ENCODE data around the gene LRRC49.
A peak's percentile ranks its signal among the peaks of the same experiment; 100 is the strongest.
"Not testable (repeated sequence)": the region's sequence is repeated elsewhere in the genome, so short reads cannot be mapped to it uniquely, and the experiment has no call there.

Gene LRRC49

DNA sequence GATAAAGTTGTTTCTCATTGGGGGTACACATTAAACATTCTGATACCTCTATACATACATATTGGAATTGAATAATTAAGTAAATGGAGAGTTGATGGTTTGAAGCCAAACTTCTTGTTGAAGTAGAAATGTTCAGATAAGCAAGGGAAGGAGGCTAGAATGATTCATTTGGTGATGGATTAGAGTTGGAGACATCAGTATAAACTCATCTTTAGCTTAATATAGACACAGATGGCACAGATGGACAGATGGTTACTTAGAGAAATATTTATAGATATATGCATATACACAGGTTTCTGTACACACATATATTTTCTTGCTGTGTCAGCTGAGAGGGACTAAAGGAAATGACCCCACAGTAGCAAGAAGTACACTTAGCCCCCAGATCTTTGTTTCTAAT lies 69.5 kb downstream of the LRRC49 start:
- no peak overlapping the region for H3K4me3 ChIP-seq (ENCODE audit: low read length)
- DNase-seq (ENCODE audit: low read depth, low spot score), result no peak

GRCh38 chr15:70963199-70963598 lies 70.6 kb downstream of the LRRC49 start:
- H3K4me3 ChIP-seq (ENCODE audit: low read length), result no peak overlapping the region
- DNase-seq (ENCODE audit: low read depth, low spot score), result no peak

GRCh38 chr15:70964058-70964457 lies 71.4 kb downstream of the LRRC49 start:
- no peak for DNase-seq (ENCODE audit: low read depth, low spot score)
- no peak overlapping the region for H3K4me3 ChIP-seq (ENCODE audit: low read length)

- DNase-seq (ENCODE audit: low read depth, low spot score), result no peak
- H3K4me3 ChIP-seq (ENCODE audit: low read length), result no peak overlapping the region
Measured at GRCh38 chr15:70964686-70965085, 72.1 kb downstream of the LRRC49 start.

DNA sequence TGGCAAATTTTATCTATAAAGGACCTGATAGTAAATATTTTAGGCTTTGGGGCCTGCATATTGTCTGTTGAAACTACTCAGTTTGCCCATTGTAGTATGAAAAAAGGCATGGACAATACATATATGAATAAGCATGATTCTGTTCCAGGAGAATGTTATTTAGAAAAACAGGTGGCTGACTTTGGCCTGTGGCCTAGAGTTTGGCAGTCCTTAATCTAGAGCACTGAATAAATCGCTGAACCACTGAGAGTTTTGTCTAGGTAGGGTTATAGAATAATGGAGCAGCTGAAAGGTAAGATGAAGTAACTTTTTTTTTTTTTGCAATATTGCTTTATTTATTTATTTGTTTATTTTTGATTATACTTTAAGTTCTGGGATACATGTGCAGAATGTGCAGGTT lies 75.0 kb downstream of the LRRC49 start:
- DNase-seq (ENCODE audit: low read depth, low spot score), result no peak
- no peak overlapping the region for H3K4me3 ChIP-seq (ENCODE audit: low read length)

DNA sequence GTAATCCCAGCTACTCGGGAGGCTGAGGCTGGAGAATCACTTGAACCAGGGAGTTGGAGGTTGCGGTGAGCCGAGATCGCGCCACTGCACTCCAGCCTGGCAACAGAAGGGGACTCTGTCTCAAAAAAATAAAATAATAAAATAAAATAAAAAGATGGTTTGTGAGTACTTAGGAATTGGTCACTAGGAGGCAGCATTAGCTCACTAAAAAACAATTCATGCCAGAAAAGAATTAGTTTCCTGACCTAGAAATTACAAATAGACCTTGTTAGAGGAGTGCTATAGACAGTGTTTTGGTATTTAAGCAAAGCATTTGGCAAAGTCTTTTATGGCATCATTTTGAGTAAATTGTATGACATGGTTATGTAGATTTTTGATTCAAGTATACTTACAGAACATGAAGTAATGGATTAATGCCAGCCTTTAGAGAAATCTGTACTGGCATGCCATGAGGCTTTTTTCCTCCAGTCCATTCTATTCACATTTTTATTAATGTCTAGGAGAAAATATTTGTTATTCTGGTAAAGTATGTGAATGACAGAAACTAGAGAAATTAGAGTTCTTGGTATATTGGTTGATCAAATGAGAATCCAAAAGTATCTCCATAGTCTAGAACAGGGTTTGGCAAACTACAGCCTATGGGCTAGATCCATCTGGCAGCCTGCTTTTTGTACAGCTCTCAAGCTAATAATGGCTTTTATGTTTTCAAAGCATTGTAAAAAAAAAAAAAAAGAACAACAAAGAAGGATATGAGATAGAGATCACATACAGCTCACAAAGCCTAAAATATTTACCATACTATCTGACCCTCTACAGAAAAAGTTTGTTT lies 81.6 kb downstream of the LRRC49 start:
- DNase-seq (ENCODE audit: low read depth, low spot score), result peak; percentile 39

GRCh38 chr15:70976851-70977250 lies 84.2 kb downstream of the LRRC49 start:
- H3K4me3 ChIP-seq (ENCODE audit: low read length), result no peak overlapping the region
- DNase-seq (ENCODE audit: low read depth, low spot score), result no peak

More for the DNA sequence above, 81.6 kb downstream of the LRRC49 start:
- H3K4me3 ChIP-seq (ENCODE audit: low read length), result no peak overlapping the region

- DNase-seq (ENCODE audit: low read depth, low spot score), result no peak
- no peak overlapping the region for H3K4me3 ChIP-seq (ENCODE audit: low read length)
Measured at GRCh38 chr15:70995383-70995970, 102.9 kb downstream of the LRRC49 start.

- H3K4me3 ChIP-seq (ENCODE audit: low read length), result no peak overlapping the region
- DNase-seq (ENCODE audit: low read depth, low spot score), result no peak
Measured at GRCh38 chr15:70998319-70998718, 105.7 kb downstream of the LRRC49 start.

GRCh38 chr15:71002316-71002715 lies 109.7 kb downstream of the LRRC49 start:
- no peak for DNase-seq (ENCODE audit: low read depth, low spot score)
- no peak overlapping the region for H3K4me3 ChIP-seq (ENCODE audit: low read length)

GRCh38 chr15:71003319-71003718 lies 110.7 kb downstream of the LRRC49 start:
- DNase-seq (ENCODE audit: low read depth, low spot score), result no peak

GRCh38 chr15:71004506-71004905 lies 111.9 kb downstream of the LRRC49 start:
- not testable (repeated sequence) for H3K4me3 ChIP-seq (ENCODE audit: low read length); DNase-seq (ENCODE audit: low read depth, low spot score)

More at GRCh38 chr15:71003319-71003718, 110.7 kb downstream of the LRRC49 start:
- H3K4me3 ChIP-seq (ENCODE audit: low read length), result no peak overlapping the region

GRCh38 chr15:71005895-71006294 lies 113.3 kb downstream of the LRRC49 start:
- H3K4me3 ChIP-seq (ENCODE audit: low read length), result no peak overlapping the region
- DNase-seq (ENCODE audit: low read depth, low spot score), result no peak

DNA sequence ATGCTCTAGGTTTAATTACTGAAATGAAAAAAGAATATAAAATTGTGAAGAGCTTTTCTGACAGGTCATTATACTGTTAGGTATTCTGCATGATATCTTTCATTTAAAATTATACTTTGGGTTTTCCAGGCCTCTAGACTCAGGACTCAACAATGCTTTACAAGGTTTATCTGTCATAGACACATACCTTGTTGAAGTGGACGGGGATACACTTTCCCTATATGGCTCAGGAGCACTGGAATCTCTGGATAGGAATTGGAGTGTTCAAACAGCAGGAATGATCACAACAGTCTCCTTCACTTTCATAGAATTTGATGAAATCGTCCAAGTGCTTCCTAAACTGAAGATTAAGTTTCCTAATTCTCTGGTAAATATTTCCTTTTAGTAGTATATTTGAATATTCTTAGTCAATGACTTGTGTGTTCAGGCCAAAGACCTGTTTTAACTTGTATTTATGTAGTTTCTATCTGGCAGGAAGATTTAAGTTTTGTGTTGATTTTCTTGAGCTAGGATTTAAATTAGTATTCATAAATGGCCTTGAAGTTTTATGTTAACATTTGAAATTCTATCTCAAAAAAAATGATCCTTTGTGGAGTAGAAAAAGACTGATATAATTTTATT lies 115.7 kb downstream of the LRRC49 start:
- no peak overlapping the region for H3K4me3 ChIP-seq (ENCODE audit: low read length)
- DNase-seq (ENCODE audit: low read depth, low spot score), result no peak

DNA sequence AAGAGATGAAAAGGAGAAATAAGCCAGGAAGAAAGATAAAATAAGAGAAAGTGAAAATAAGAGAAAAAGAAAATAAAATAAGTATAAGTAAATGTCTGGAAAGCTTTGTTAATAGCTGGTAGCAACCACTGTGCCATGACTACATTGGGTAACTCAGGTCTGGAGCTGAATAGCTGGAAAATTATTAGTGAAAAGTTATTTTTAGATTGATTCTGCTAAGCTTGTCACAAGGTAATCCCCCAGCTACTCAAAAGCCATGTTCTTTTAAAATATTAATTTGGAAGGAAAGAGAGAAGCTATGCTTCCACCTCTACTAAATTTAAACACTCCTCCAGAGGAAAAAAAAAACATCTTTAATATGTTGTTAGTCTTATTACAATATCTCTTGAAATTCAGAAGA lies 117.8 kb downstream of the LRRC49 start:
- no peak overlapping the region for H3K4me3 ChIP-seq (ENCODE audit: low read length)

DNA sequence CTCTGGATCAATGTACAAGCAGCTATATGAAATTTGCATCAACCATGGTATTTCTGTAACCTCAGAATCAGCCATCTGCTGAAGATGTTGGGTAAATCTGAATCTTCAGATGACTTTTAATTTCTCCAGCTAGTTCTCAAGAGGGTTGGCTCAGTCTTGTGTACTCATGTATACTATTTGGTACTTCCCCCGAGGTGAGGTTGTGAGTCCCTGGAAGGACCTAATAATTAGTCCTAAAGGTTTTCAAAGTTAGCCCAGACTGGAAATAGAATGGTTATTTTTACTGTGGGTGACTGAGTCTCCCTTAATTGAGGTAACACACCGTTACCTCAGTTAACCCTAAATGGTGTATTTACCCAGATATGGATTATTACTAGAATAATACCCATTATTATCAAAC lies 118.4 kb downstream of the LRRC49 start:
- no peak overlapping the region for H3K4me3 ChIP-seq (ENCODE audit: low read length)
- no peak for DNase-seq (ENCODE audit: low read depth, low spot score)

More for the DNA sequence above, 117.8 kb downstream of the LRRC49 start:
- DNase-seq (ENCODE audit: low read depth, low spot score), result no peak

DNA sequence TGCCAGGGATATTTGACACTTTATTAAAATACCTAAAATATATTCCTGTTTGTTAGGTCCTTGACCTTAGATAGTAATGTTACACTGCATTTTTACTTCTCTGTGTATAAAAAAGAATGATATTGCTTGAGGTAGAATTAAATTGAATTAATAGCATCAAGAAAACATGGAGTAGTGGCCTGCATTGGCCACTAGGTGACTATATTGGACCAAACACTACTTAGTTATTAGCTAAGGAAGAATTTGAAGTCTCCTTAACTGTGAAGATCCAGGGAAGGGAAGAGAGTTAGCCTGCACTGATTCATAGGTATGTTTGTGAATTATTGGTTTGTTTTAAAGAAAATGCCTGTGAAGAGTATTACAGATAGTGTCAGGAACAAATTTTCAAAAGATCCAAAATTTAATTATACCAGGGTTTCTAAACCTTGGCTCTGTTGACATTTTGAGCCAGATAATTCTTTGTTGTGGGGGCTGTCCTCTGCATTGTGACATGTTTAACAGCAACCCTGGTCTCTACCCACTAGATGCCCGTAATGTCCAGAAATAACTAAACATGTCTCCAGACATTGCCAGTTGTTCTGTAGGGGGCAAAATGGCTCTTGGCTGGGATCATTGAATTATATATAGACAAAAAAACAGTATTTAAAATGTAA lies 119.0 kb downstream of the LRRC49 start:
- H3K4me3 ChIP-seq (ENCODE audit: low read length), result no peak overlapping the region
- DNase-seq (ENCODE audit: low read depth, low spot score), result peak; percentile 1

GRCh38 chr15:71013446-71013845 lies 120.8 kb downstream of the LRRC49 start:
- H3K4me3 ChIP-seq (ENCODE audit: low read length), result no peak overlapping the region
- DNase-seq (ENCODE audit: low read depth, low spot score), result no peak

DNA sequence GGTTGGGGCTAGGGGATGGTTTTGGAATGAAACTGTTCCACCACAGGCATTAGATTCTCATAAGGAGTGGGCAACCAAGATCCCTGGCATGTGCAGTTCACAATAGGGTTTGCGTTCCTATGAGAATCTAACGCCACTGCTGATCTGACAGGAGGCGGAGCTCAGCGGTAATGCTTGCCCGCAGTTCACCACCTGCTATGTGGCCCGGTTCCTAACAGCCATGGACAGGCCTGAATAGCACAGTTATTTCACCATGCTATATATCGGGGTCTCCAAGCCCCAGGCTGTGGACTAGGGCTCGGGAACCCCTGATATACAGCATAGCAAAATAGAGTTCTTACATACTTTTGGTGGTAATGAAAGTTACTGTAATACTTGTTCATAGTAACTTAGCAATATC lies 122.7 kb downstream of the LRRC49 start:
- no peak overlapping the region for H3K4me3 ChIP-seq (ENCODE audit: low read length)
- no peak for DNase-seq (ENCODE audit: low read depth, low spot score)

GRCh38 chr15:71031232-71031631 lies 138.6 kb downstream of the LRRC49 start:
- DNase-seq (ENCODE audit: low read depth, low spot score); H3K4me3 ChIP-seq (ENCODE audit: low read length): not testable (repeated sequence)

Measured in Jurkat, Clone E6-1 (cell line).